Neural cell (in vitro differentiated cells): ENCODE data around the gene NEDD9. TPM values are rescaled to one million over a fixed set of nuclear protein-coding genes. Genes with fewer than 3 reads are reported as not detected.

Source experiments
- H2AFZ ChIP-seq: fragments of 200-600, 300-800 bp; sonication (generic), shearing (Covaris generic); 2 replicates; pipeline ENCODE4 v1.6.0; 2014; ENCODE audit warnings: low read depth, mild to moderate bottlenecking, antibody characterized with exemption, low read length, moderate library complexity
- H3F3A ChIP-seq: fragments of 200-600 bp; shearing (Covaris generic); 2 replicates; pipeline ENCODE4 v1.6.1; 2016; ENCODE audit warnings: mild to moderate bottlenecking, moderate library complexity, mixed read lengths, antibody characterized with exemption, low read length; ENCODE audit not compliant: insufficient read depth, poor library complexity, severe bottlenecking
- H3K27ac ChIP-seq: fragments of 200-600, 300-800 bp; sonication (generic), shearing (Covaris generic); 2 replicates; pipeline ENCODE4 v1.5.1; 2014; ENCODE audit warnings: mild to moderate bottlenecking, low read length, moderate library complexity
- H3K27me3 ChIP-seq: fragments of 300-800, 200-600 bp; sonication (generic), shearing (Covaris generic); 2 replicates; pipeline ENCODE4 v1.6.0; 2014; ENCODE audit warnings: mild to moderate bottlenecking, low read depth, low read length, moderate library complexity; ENCODE audit not compliant: insufficient read depth
- H3K36me3 ChIP-seq: fragments of 300-800, 200-600 bp; sonication (generic), shearing (Covaris generic); 2 replicates; pipeline ENCODE4 v1.5.1; 2014; ENCODE audit warnings: mild to moderate bottlenecking, antibody characterized with exemption, low read length, moderate library complexity; ENCODE audit not compliant: insufficient read depth
- H3K4me2 ChIP-seq: fragments of 300-800, 200-600 bp; sonication (generic), shearing (Covaris generic); 2 replicates; pipeline ENCODE4 v1.6.0; 2014; ENCODE audit warnings: mild to moderate bottlenecking, low read length
- H3K4me3 ChIP-seq: fragments of 300-800, 200-600 bp; sonication (generic), shearing (Covaris generic); 2 replicates; pipeline ENCODE4 v1.5.1; 2014; ENCODE audit warnings: mild to moderate bottlenecking, low read length, moderate library complexity
- H3K79me2 ChIP-seq: fragments of 200-600 bp; shearing (Covaris generic); replicated peaks from 2 replicates; pipeline ENCODE4 v1.6.0; 2014; ENCODE audit warnings: mild to moderate bottlenecking, low read length, moderate library complexity; ENCODE audit not compliant: insufficient read depth
- H3K9ac ChIP-seq: fragments of 300-800, 200-600 bp; sonication (generic), shearing (Covaris generic); 2 replicates; pipeline ENCODE4 v1.6.1; 2016; ENCODE audit warnings: mild to moderate bottlenecking, low read length, mixed read lengths
- H3K9me2 ChIP-seq: fragments of 200-600 bp; shearing (Covaris generic); 2 replicates; pipeline ENCODE4 v1.6.1; 2016; ENCODE audit warnings: mild to moderate bottlenecking, low read length, mixed read lengths; ENCODE audit not compliant: insufficient read depth
- H3K9me3 ChIP-seq: fragments of 200-600, 300-800 bp; sonication (generic), shearing (Covaris generic); 2 replicates; pipeline ENCODE4 v1.6.1; 2016; ENCODE audit warnings: mild to moderate bottlenecking, mixed run types, low read length, moderate library complexity, mixed read lengths
- H4K20me1 ChIP-seq: fragments of 200-600 bp; shearing (Covaris generic); 2 replicates; pipeline ENCODE4 v1.6.1; 2016; ENCODE audit warnings: mild to moderate bottlenecking, mixed run types; ENCODE audit not compliant: insufficient read depth
- EP300 ChIP-seq: fragments of 450-650 bp; conservative IDR thresholded peaks from 2 replicates; pipeline ENCODE4 v1.6.1; 2014; ENCODE audit warnings: antibody characterized with exemption, mild to moderate bottlenecking, moderate library complexity; ENCODE audit not compliant: poor library complexity, severe bottlenecking
- EZH2 ChIP-seq: fragments of 200-600, 300-800 bp; shearing (Covaris generic), sonication (generic); IDR thresholded peaks from 2 replicates; pipeline ENCODE4 v1.6.1; 2014; ENCODE audit warnings: antibody characterized with exemption, low read length, borderline replicate concordance, mild to moderate bottlenecking; ENCODE audit not compliant: insufficient read depth, poor library complexity, severe bottlenecking
- MXI1 ChIP-seq: fragments of 450-650 bp; conservative IDR thresholded peaks from 2 replicates; pipeline ENCODE4 v1.6.1; 2014; ENCODE audit warnings: antibody characterized with exemption, mild to moderate bottlenecking; ENCODE audit not compliant: poor library complexity, severe bottlenecking
- POLR2AphosphoS5 ChIP-seq: IDR thresholded peaks from 2 replicates; pipeline ENCODE4 v1.6.1; 2012
- RAD21 ChIP-seq: fragments of 450-650 bp; conservative IDR thresholded peaks from 2 replicates; pipeline ENCODE4 v1.6.1; 2014; ENCODE audit warnings: antibody characterized with exemption, mild to moderate bottlenecking, moderate library complexity
- SMC3 ChIP-seq: fragments of 450-650 bp; conservative IDR thresholded peaks from 2 replicates; pipeline ENCODE4 v1.6.1; 2014; ENCODE audit warnings: antibody characterized with exemption, mild to moderate bottlenecking, moderate library complexity; ENCODE audit not compliant: poor library complexity
- TAF1 ChIP-seq: IDR thresholded peaks from 2 replicates; pipeline ENCODE4 v1.6.1; 2012; ENCODE audit warnings: low read depth
- polyA plus RNA-seq: library from polyadenylated mRNA; depleted of rRNA; stranded (reverse); fragments of >200 nt; gene quantifications from 2 replicates; pipeline ENCODE4 v1.2.3, GENCODE V29; 2014
- TF ChIP-seq, protein P1 (sequence below): fragments of 450-650 bp; IDR thresholded peaks from 2 replicates; pipeline ENCODE4 v1.5.1; 2014; ENCODE audit warnings: antibody characterized with exemption, mild to moderate bottlenecking, moderate library complexity; ENCODE audit not compliant: poor library complexity, severe bottlenecking
- TF ChIP-seq, protein P2 (sequence below): IDR thresholded peaks from 2 replicates; pipeline ENCODE4 v1.6.1; 2012; ENCODE audit warnings: borderline replicate concordance

NEDD9 gene
- polyA plus RNA-seq, 1 donor from 2014 or later: 0.11 TPM

DNA sequence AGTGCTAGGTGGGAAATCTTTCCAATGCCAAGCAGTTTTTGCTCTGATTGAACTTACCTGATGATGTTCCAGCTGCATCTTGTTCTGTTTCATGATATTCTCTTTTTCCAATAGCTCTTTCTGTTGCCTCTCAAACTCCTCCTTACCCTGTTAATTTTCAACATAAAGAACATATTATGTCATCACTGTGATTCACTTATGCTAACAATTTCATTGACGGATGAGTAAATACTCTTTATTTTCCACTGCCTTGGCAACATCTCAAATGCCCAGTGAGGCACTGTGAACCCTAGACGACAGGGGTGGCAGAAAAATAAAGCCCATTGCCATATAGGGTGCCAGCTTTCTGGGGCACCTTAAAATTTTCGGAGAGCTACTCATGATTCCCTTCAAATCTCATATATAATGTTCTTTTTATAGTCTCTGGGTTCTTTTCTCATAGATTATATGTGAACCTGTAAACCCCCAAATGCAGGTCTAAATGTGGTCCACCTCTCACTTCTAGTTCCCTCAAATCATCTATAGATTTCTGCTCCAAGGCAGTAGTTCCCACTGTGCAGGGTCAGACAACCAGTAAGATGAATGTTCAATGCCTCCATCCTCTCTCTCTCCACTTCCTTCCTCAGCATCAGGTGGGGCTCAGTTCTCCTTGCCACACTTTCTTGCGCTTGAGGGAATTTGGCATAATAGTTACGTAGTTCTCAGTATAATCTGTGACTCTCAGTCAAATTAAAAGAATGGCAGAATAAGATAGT lies 44.1 kb downstream of the NEDD9 start:
- H3K27ac ChIP-seq: no peak overlapping the region
- TF ChIP-seq EZH2 (no peak), SMC3 (no peak), POLR2AphosphoS5 (no peak), TAF1 (no peak), MXI1 (no peak), RAD21 (no peak), EP300 (no peak)
- TF ChIP-seq, protein P1, sequence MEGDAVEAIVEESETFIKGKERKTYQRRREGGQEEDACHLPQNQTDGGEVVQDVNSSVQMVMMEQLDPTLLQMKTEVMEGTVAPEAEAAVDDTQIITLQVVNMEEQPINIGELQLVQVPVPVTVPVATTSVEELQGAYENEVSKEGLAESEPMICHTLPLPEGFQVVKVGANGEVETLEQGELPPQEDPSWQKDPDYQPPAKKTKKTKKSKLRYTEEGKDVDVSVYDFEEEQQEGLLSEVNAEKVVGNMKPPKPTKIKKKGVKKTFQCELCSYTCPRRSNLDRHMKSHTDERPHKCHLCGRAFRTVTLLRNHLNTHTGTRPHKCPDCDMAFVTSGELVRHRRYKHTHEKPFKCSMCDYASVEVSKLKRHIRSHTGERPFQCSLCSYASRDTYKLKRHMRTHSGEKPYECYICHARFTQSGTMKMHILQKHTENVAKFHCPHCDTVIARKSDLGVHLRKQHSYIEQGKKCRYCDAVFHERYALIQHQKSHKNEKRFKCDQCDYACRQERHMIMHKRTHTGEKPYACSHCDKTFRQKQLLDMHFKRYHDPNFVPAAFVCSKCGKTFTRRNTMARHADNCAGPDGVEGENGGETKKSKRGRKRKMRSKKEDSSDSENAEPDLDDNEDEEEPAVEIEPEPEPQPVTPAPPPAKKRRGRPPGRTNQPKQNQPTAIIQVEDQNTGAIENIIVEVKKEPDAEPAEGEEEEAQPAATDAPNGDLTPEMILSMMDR: no peak
- TF ChIP-seq, protein P2, sequence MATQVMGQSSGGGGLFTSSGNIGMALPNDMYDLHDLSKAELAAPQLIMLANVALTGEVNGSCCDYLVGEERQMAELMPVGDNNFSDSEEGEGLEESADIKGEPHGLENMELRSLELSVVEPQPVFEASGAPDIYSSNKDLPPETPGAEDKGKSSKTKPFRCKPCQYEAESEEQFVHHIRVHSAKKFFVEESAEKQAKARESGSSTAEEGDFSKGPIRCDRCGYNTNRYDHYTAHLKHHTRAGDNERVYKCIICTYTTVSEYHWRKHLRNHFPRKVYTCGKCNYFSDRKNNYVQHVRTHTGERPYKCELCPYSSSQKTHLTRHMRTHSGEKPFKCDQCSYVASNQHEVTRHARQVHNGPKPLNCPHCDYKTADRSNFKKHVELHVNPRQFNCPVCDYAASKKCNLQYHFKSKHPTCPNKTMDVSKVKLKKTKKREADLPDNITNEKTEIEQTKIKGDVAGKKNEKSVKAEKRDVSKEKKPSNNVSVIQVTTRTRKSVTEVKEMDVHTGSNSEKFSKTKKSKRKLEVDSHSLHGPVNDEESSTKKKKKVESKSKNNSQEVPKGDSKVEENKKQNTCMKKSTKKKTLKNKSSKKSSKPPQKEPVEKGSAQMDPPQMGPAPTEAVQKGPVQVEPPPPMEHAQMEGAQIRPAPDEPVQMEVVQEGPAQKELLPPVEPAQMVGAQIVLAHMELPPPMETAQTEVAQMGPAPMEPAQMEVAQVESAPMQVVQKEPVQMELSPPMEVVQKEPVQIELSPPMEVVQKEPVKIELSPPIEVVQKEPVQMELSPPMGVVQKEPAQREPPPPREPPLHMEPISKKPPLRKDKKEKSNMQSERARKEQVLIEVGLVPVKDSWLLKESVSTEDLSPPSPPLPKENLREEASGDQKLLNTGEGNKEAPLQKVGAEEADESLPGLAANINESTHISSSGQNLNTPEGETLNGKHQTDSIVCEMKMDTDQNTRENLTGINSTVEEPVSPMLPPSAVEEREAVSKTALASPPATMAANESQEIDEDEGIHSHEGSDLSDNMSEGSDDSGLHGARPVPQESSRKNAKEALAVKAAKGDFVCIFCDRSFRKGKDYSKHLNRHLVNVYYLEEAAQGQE: no peak
- no peaks in the 10 kb centered on the region for H3K79me2 ChIP-seq
- no peak overlapping the region for H3K4me2 ChIP-seq
- no peaks in the 10 kb centered on the region for H3K27me3 ChIP-seq
- no peak overlapping the region for H3K9ac ChIP-seq
- no peaks in the 10 kb centered on the region for H3K36me3 ChIP-seq
- H3K9me2 ChIP-seq: no peaks in the 10 kb centered on the region
- H3K9me3 ChIP-seq: no peaks in the 10 kb centered on the region
- no peaks in the 10 kb centered on the region for H3F3A ChIP-seq
- H3K4me3 ChIP-seq: no peak overlapping the region
- H4K20me1 ChIP-seq: no peaks in the 10 kb centered on the region
- no peak overlapping the region for H2AFZ ChIP-seq

DNA sequence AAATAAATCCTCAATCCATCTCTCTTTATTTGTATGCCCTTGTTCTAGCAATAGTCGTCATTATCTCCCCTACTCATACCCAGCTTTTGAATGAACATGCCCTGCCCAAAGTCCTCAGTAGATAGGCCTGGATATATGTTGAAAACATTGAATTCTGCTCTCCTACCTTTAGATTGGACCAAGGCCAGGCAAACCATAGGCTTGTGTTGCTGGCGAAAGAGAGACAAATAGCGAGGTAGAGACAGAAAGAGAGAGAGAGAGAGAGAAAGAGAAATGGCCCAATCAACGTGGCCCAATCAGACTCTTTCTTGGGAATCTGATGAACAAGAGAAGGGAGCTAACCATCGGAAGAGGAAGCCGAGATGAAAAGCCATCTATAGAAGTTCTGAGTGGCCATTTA lies 45.2 kb downstream of the NEDD9 start:
- no peak overlapping the region for H3K4me2 ChIP-seq
- no peaks in the 10 kb centered on the region for H3K9me3 ChIP-seq
- H3K27ac ChIP-seq: no peak overlapping the region
- no peak for TF ChIP-seq POLR2AphosphoS5
- TF ChIP-seq, protein P1: no peak
- TF ChIP-seq, protein P2: no peak
- no peak for TF ChIP-seq EP300
- no peak for TF ChIP-seq RAD21
- no peak for TF ChIP-seq TAF1
- TF ChIP-seq EZH2: no peak
- TF ChIP-seq SMC3: no peak
- TF ChIP-seq MXI1: no peak
- H3K9me2 ChIP-seq: no peaks in the 10 kb centered on the region
- H3K9ac ChIP-seq: no peak overlapping the region
- H2AFZ ChIP-seq: no peak overlapping the region
- no peaks in the 10 kb centered on the region for H3K27me3 ChIP-seq
- no peaks in the 10 kb centered on the region for H3K36me3 ChIP-seq
- no peaks in the 10 kb centered on the region for H4K20me1 ChIP-seq
- no peaks in the 10 kb centered on the region for H3K79me2 ChIP-seq
- H3F3A ChIP-seq: no peaks in the 10 kb centered on the region
- H3K4me3 ChIP-seq: no peak overlapping the region
